ENCODE data around the gene GRIA4.

GRIA4 gene

GRCh38 chr11:105705786-105706530, 96.1 kb downstream of the GRIA4 start:
- no peaks in the 10 kb centered on the region for H3K36me3 ChIP-seq (ENCODE audit: insufficient read depth, low read length)
- H3K9me3 ChIP-seq (ENCODE audit: low read length): no peaks in the 10 kb centered on the region
- H2AFZ ChIP-seq (ENCODE audit: low read depth, low read length): no peak overlapping the region
- H3K27me3 ChIP-seq (ENCODE audit: insufficient read depth, low read length): no peaks in the 10 kb centered on the region
- peaks cover 2% of the 10 kb centered on the region for H3K4me1 ChIP-seq (ENCODE audit: insufficient read depth, low read length)
- no peak overlapping the region for H3K4me3 ChIP-seq (ENCODE audit: low read length)

- Histone ChIP-seq H3K4me1 (ENCODE audit: insufficient read depth, low read length) (no peaks in the 10 kb centered on the region), H3K9me3 (ENCODE audit: low read length) (no peaks in the 10 kb centered on the region), H3K36me3 (ENCODE audit: insufficient read depth, low read length) (no peaks in the 10 kb centered on the region), H2AFZ (ENCODE audit: low read depth, low read length) (no peak overlapping the region), H3K4me3 (ENCODE audit: low read length) (no peak overlapping the region), H3K27me3 (ENCODE audit: insufficient read depth, low read length) (no peaks in the 10 kb centered on the region)
Measured at GRCh38 chr11:105713106-105713505, 103.2 kb downstream of the GRIA4 start.

- H3K9me3 ChIP-seq (ENCODE audit: low read length): no peaks in the 10 kb centered on the region
- no peak overlapping the region for H2AFZ ChIP-seq (ENCODE audit: low read depth, low read length)
- no peak overlapping the region for H3K4me3 ChIP-seq (ENCODE audit: low read length)
- H3K27me3 ChIP-seq (ENCODE audit: insufficient read depth, low read length): no peaks in the 10 kb centered on the region
- peaks cover 2% of the 10 kb centered on the region for H3K4me1 ChIP-seq (ENCODE audit: insufficient read depth, low read length)
- no peaks in the 10 kb centered on the region for H3K36me3 ChIP-seq (ENCODE audit: insufficient read depth, low read length)
Measured at GRCh38 chr11:105713696-105714095, 103.8 kb downstream of the GRIA4 start.

- no peaks in the 10 kb centered on the region for H3K36me3 ChIP-seq (ENCODE audit: insufficient read depth, low read length)
- H3K4me1 ChIP-seq (ENCODE audit: insufficient read depth, low read length): peaks cover 12% of the 10 kb centered on the region
- peak overlapping the region; percentile 29 for H2AFZ ChIP-seq (ENCODE audit: low read depth, low read length)
- no peaks in the 10 kb centered on the region for H3K9me3 ChIP-seq (ENCODE audit: low read length)
- no peak overlapping the region for H3K4me3 ChIP-seq (ENCODE audit: low read length)
- no peaks in the 10 kb centered on the region for H3K27me3 ChIP-seq (ENCODE audit: insufficient read depth, low read length)
Measured at GRCh38 chr11:105718641-105719040, 108.8 kb downstream of the GRIA4 start.

DNA sequence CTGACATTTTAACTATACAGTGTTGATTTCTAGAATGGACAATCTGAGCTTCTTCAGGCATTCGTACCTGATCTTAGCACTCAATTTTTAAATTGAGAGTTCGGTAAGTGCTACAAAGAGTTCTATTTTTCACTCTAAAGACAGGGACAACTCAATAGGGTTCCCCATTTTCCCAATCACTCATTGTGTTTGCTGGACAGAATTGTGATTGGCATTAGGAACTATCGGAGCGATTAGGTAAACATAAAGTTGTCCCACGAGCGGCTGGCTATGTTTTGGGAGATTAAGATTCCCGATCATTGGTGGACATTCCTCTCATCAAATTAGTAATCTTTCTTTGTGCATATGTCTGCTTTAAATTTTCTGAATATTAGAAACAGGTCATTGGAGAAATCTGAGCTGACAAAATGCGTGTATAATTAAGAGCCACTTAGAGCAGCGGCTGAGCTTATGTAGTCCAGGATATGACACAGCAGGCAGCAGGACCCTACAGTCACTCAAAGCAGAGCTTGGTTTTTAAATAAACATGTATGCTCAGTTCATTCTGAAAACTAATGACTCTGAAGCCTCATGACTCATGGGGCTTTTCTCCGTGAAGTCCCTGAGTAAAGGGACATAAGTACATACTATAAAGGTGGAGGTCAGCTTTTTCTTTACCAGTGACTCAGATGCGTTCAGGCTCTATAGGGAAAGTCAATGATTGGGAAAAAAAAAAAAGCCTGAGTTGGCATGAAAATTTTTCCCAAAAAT, 109.4 kb downstream of the GRIA4 start:
- Histone ChIP-seq H2AFZ (ENCODE audit: low read depth, low read length) (peak overlapping the region; percentile 29), H3K27me3 (ENCODE audit: insufficient read depth, low read length) (no peaks in the 10 kb centered on the region), H3K9me3 (ENCODE audit: low read length) (no peaks in the 10 kb centered on the region), H3K4me3 (ENCODE audit: low read length) (no peak overlapping the region), H3K4me1 (ENCODE audit: insufficient read depth, low read length) (peaks cover 12% of the 10 kb centered on the region), H3K36me3 (ENCODE audit: insufficient read depth, low read length) (no peaks in the 10 kb centered on the region)

- Histone ChIP-seq H3K27me3 (ENCODE audit: insufficient read depth, low read length) (no peaks in the 10 kb centered on the region), H3K36me3 (ENCODE audit: insufficient read depth, low read length) (no peaks in the 10 kb centered on the region), H3K9me3 (ENCODE audit: low read length) (no peaks in the 10 kb centered on the region), H3K4me3 (ENCODE audit: low read length) (no peak overlapping the region), H2AFZ (ENCODE audit: low read depth, low read length) (no peak overlapping the region), H3K4me1 (ENCODE audit: insufficient read depth, low read length) (peaks cover 12% of the 10 kb centered on the region)
Measured at GRCh38 chr11:105720096-105720495, 110.2 kb downstream of the GRIA4 start.

DNA sequence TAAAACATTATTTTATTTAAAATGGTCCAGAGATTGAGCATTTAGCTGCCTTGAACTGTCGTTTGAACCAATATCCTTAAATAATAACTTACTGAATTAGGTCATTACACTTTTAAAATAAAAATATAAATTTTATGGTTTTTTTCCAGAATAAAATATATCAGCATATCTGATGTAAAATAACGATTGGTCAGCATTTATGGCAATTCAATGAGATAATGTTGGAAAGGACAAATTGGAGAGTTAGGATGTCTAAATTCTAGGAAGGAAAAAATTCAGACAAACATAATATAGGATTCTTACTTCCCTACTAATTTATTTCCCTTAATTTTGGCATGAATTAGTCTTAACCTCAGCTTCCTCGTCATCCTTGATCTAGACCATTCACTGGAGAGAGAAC, 113.4 kb downstream of the GRIA4 start:
- H3K27me3 ChIP-seq (ENCODE audit: insufficient read depth, low read length): no peaks in the 10 kb centered on the region
- H3K9me3 ChIP-seq (ENCODE audit: low read length): no peaks in the 10 kb centered on the region
- peaks cover 12% of the 10 kb centered on the region for H3K4me1 ChIP-seq (ENCODE audit: insufficient read depth, low read length)
- no peak overlapping the region for H3K4me3 ChIP-seq (ENCODE audit: low read length)
- no peak overlapping the region for H2AFZ ChIP-seq (ENCODE audit: low read depth, low read length)
- no peaks in the 10 kb centered on the region for H3K36me3 ChIP-seq (ENCODE audit: insufficient read depth, low read length)

- Histone ChIP-seq H3K4me3 (ENCODE audit: low read length) (no peak overlapping the region), H2AFZ (ENCODE audit: low read depth, low read length) (no peak overlapping the region), H3K36me3 (ENCODE audit: insufficient read depth, low read length) (no peaks in the 10 kb centered on the region), H3K9me3 (ENCODE audit: low read length) (no peaks in the 10 kb centered on the region), H3K27me3 (ENCODE audit: insufficient read depth, low read length) (no peaks in the 10 kb centered on the region), H3K4me1 (ENCODE audit: insufficient read depth, low read length) (no peaks in the 10 kb centered on the region)
Measured at GRCh38 chr11:105732611-105733010, 122.7 kb downstream of the GRIA4 start.

GRCh38 chr11:105734426-105734825, 124.6 kb downstream of the GRIA4 start:
- H3K9me3 ChIP-seq (ENCODE audit: low read length): no peaks in the 10 kb centered on the region

GRCh38 chr11:105738251-105738650, 128.4 kb downstream of the GRIA4 start:
- no peaks in the 10 kb centered on the region for H3K27me3 ChIP-seq (ENCODE audit: insufficient read depth, low read length)
- no peak overlapping the region for H3K4me3 ChIP-seq (ENCODE audit: low read length)
- H2AFZ ChIP-seq (ENCODE audit: low read depth, low read length): no peak overlapping the region
- no peaks in the 10 kb centered on the region for H3K9me3 ChIP-seq (ENCODE audit: low read length)
- no peaks in the 10 kb centered on the region for H3K36me3 ChIP-seq (ENCODE audit: insufficient read depth, low read length)
- H3K4me1 ChIP-seq (ENCODE audit: insufficient read depth, low read length): no peaks in the 10 kb centered on the region

More at GRCh38 chr11:105734426-105734825, 124.6 kb downstream of the GRIA4 start:
- Histone ChIP-seq H3K36me3 (ENCODE audit: insufficient read depth, low read length) (no peaks in the 10 kb centered on the region), H2AFZ (ENCODE audit: low read depth, low read length) (no peak overlapping the region), H3K27me3 (ENCODE audit: insufficient read depth, low read length) (no peaks in the 10 kb centered on the region), H3K4me1 (ENCODE audit: insufficient read depth, low read length) (no peaks in the 10 kb centered on the region), H3K4me3 (ENCODE audit: low read length) (no peak overlapping the region)

DNA sequence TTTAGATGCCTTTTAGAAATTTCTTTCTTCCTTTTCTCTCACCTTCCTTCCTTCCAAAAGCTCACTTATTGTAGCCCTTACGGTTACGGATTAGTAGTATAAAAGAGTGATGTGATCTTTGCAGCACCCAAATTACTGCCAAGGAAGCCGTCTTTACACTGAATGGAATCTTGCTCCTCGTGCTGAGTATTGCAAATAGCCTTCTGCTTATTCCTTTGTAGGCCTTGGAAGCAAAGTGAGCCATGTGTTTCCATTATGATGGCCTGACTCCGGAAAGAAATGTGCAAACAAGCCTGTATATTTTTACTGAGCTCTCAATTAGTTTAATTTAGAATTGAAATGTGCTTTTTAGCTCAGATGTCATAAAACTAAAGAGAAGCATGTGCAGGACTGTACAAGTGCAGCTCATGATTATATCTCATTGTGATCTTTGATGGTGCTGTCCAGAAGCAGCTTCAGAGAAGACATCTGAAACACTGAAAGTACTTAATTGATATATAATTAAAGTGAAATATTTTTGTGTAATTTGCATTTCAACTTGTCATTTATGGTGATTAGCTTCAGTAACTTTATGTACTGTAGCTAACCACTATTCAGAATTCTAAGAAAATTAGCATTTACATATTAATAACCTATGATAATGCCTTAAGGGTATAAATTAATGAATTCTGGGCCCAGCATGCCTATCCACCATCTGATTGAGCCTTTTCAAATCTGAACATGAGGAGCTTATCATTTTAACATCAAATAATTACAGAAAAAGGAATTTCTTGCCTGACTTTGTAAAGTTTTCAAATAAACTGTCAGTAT, 129.3 kb downstream of the GRIA4 start:
- Histone ChIP-seq H3K4me1 (ENCODE audit: insufficient read depth, low read length) (no peaks in the 10 kb centered on the region), H3K36me3 (ENCODE audit: insufficient read depth, low read length) (no peaks in the 10 kb centered on the region), H2AFZ (ENCODE audit: low read depth, low read length) (no peak overlapping the region), H3K9me3 (ENCODE audit: low read length) (no peaks in the 10 kb centered on the region), H3K27me3 (ENCODE audit: insufficient read depth, low read length) (no peaks in the 10 kb centered on the region), H3K4me3 (ENCODE audit: low read length) (no peak overlapping the region)

DNA sequence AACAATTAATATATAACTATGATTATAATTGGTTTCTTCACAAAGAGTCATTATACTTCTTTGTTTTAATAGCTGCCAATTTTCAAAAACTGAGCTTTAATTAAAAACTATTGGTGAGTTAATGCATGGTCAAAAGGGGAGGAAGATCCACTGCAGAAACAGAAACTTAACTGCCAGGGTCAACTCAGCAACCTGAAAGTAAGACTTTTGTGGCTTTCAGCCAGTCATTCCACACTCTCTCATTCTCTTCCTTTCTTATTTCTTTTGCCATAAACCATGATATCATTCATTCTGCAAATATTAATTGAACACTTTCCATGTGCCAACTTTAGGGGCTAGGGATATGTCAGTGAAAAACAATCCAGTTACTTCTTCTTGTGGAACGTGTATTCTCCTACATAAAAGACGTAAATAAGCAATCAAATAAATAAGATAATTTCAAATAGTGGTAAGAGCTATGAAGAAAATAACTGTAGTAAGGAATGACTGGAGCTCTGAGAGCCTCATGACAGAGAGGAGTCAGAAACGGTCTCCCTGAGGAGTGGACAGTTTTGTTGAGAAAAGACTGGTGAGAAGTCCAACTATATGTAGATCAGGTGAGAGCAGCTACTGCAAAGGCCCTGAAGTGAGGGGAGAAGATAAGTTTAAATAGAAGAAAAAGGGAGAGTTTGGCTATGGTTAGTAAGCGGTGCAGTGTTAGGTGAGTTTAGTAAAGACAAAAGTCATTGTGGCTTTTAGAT, 130.5 kb downstream of the GRIA4 start:
- H3K4me1 ChIP-seq (ENCODE audit: insufficient read depth, low read length): no peaks in the 10 kb centered on the region
- H3K27me3 ChIP-seq (ENCODE audit: insufficient read depth, low read length): no peaks in the 10 kb centered on the region
- H3K9me3 ChIP-seq (ENCODE audit: low read length): no peaks in the 10 kb centered on the region

More for the DNA sequence above, 130.5 kb downstream of the GRIA4 start:
- Histone ChIP-seq H3K4me3 (ENCODE audit: low read length) (no peak overlapping the region), H2AFZ (ENCODE audit: low read depth, low read length) (no peak overlapping the region), H3K36me3 (ENCODE audit: insufficient read depth, low read length) (no peaks in the 10 kb centered on the region)
